Erythroblast (primary cell): ENCODE results near the gene GAGE13.
"Not testable (repeated sequence)": the region's sequence is repeated elsewhere in the genome, so short reads cannot be mapped to it uniquely, and the experiment has no call there.

Experiments
- DNase-seq, 2 experiments: peaks; one replicate each; lab custom pipeline; 2025; lab: John Stamatoyannopoulos, UW
- GATA1 ChIP-seq: IDR thresholded peaks from 2 replicates; pipeline ENCODE4 v1.6.1; 2011; ENCODE audit warnings: low read depth, mild to moderate bottlenecking, control low read depth, low read length, moderate library complexity
- POLR2A ChIP-seq: IDR thresholded peaks from 2 replicates; pipeline ENCODE4 v1.6.1; 2011; ENCODE audit warnings: mild to moderate bottlenecking, low read length

GAGE13 gene

GRCh38 chrX:49331282-49331681, at the start of gene GAGE13:
Gene GAGE13 (plus strand): TSS chrX:49331582. CDS start chrX:49332738, 1,156 bp downstream.
- DNase-seq, result not testable (repeated sequence)

- DNase-seq, result peak in 1 of 2 experiments; percentile 6
Observed at GRCh38 chrX:49282647-49283011, 48.8 kb upstream of the GAGE13 start.

GRCh38 chrX:49284212-49284611, 47.2 kb upstream of the GAGE13 start:
- DNase-seq, result no peak
- TF ChIP-seq GATA1, result no peak
- no peak for TF ChIP-seq POLR2A

More at GRCh38 chrX:49282647-49283011, 48.8 kb upstream of the GAGE13 start:
- TF ChIP-seq GATA1, result no peak
- no peak for TF ChIP-seq POLR2A

GRCh38 chrX:49286136-49286535, 45.2 kb upstream of the GAGE13 start:
- no peak for TF ChIP-seq GATA1
- TF ChIP-seq POLR2A, result no peak

GRCh38 chrX:49286581-49286980, 44.8 kb upstream of the GAGE13 start:
- DNase-seq, result no peak
- TF ChIP-seq POLR2A (no peak), GATA1 (no peak)

More at GRCh38 chrX:49286136-49286535, 45.2 kb upstream of the GAGE13 start:
- no peak for DNase-seq

- no peak for TF ChIP-seq GATA1
- TF ChIP-seq POLR2A, result no peak
- no peak for DNase-seq
Observed at GRCh38 chrX:49287665-49288064, 43.7 kb upstream of the GAGE13 start.

- no peak for TF ChIP-seq GATA1
- no peak for TF ChIP-seq POLR2A
- no peak for DNase-seq
Observed at GRCh38 chrX:49290215-49290614, 41.2 kb upstream of the GAGE13 start.

GRCh38 chrX:49291615-49292337, 39.6 kb upstream of the GAGE13 start:
- no peak for TF ChIP-seq POLR2A
- no peak for TF ChIP-seq GATA1
- peak; percentile 69 to 77 for DNase-seq

GRCh38 chrX:49292400-49293362, 38.7 kb upstream of the GAGE13 start:
- TF ChIP-seq POLR2A, result no peak
- TF ChIP-seq GATA1, result no peak
- no peak for DNase-seq

GRCh38 chrX:49299293-49299692, 32.1 kb upstream of the GAGE13 start:
- DNase-seq, result not testable (repeated sequence)

- TF ChIP-seq GATA1 (no peak), POLR2A (no peak)
- DNase-seq, result no peak
Observed at GRCh38 chrX:49300703-49301102, 30.7 kb upstream of the GAGE13 start.

GRCh38 chrX:49303346-49303745, 28.0 kb upstream of the GAGE13 start, which contains the start of gene GAGE10:
Gene GAGE10 (plus strand): TSS chrX:49303646. CDS start chrX:49304860, 1,214 bp downstream.
- DNase-seq, result no peak
- no peak for TF ChIP-seq GATA1

- not testable (repeated sequence) for DNase-seq
Observed at GRCh38 chrX:49307775-49308174, 23.6 kb upstream of the GAGE13 start.

- TF ChIP-seq POLR2A (no peak), GATA1 (no peak)
- peak in 1 of 2 experiments; percentile 1 for DNase-seq
Observed at GRCh38 chrX:49308604-49309269, 22.6 kb upstream of the GAGE13 start.
